ENCODE data around the gene DROSHA.

The DROSHA gene

DNA sequence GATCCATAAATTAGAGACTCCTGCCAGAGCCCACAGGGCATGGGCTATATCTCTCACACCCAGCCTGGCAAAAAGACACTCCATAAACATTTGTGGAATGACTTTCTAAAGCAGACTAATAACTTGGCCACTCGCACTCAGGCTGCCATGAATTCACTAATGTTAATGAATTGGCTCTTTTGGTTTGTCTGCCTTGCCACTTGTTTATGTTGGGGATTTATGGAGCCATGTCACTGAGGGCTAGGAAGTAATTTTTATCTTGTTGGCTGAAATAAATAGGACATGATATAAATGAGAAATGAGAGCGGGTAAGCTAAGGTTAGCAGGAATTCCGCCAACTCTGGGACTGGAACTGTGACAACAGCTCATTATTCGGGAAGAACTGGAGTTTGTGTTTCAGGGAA lies 55.2 kb downstream of the DROSHA start:
- Histone ChIP-seq H3K9ac (ENCODE audit: low read length in 5 of 5) (no peak overlapping the region), H3K27me3 (ENCODE audit: control insufficient read depth in 5 of 5, insufficient read depth in 4 of 5, low read length in 5 of 5) (no peaks in the 10 kb centered on the region), H3K9me3 (ENCODE audit: control insufficient read depth in 5 of 5, low read length in 5 of 5) (no peaks in the 10 kb centered on the region), H3K4me3 (ENCODE audit: low read depth in 1 of 5, low read length in 5 of 5) (no peak overlapping the region), H3K36me3 (ENCODE audit: control insufficient read depth in 5 of 5, insufficient read depth in 5 of 5, low read length in 5 of 5) (peaks cover 9 to 25% (median 17%) of the 10 kb centered on the region in 5 donors), H3K27ac (ENCODE audit: low read depth, low read length) (no peak overlapping the region), H3K4me1 (ENCODE audit: control insufficient read depth in 5 of 5, insufficient read depth in 5 of 5, low read length in 5 of 5) (peaks cover 0 to 8% (median 0%) of the 10 kb centered on the region in 5 donors)

DNA sequence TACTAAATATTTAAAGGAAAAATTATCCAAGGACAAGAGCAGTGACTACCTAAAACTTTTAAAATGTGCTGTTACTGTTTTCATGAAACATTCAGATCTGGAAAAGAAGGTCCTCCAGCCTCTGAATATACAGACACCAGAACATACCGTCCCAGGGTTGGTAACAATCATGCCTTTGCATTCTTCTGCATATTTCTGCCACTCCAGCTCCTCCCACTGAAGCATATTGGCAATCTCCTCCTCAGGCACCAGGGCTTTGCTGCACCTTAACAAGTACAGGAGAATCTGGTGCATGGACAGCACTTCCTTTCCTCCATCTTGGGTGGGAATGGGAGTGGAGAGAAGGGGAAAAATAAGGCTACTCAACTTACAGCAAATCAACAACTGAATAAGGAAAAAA lies 60.0 kb downstream of the DROSHA start:
- Histone ChIP-seq H3K27ac (ENCODE audit: low read depth, low read length) (no peak overlapping the region), H3K9ac (ENCODE audit: low read length in 5 of 5) (no peak overlapping the region), H3K27me3 (ENCODE audit: control insufficient read depth in 5 of 5, insufficient read depth in 4 of 5, low read length in 5 of 5) (no peaks in the 10 kb centered on the region), H3K36me3 (ENCODE audit: control insufficient read depth in 5 of 5, insufficient read depth in 5 of 5, low read length in 5 of 5) (peaks cover 5 to 23% (median 21%) of the 10 kb centered on the region in 5 donors), H3K4me1 (ENCODE audit: control insufficient read depth in 5 of 5, insufficient read depth in 5 of 5, low read length in 5 of 5) (peaks cover 0 to 8% (median 2%) of the 10 kb centered on the region in 5 donors), H3K9me3 (ENCODE audit: control insufficient read depth in 5 of 5, low read length in 5 of 5) (no peaks in the 10 kb centered on the region), H3K4me3 (ENCODE audit: low read depth in 1 of 5, low read length in 5 of 5) (no peak overlapping the region)

DNA sequence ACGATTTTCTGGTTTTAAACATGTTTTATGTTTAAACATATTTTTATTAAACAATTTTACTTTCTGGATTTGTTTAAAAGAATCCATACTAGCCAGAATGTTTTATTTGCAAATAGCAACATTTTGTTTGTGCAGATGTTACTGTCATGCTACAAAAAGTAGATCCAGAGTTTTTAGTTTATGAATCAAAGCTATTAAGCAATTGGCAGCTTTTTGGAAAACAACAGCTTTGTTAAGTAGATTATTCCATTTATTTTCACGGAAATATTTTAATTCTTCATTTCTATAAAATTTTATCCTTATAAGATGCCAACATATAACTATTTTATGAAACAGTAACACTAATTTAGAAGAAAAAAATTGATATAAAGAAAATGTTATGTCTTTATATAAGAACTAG lies 60.9 kb downstream of the DROSHA start:
- Histone ChIP-seq H3K9me3 (ENCODE audit: control insufficient read depth in 5 of 5, low read length in 5 of 5) (no peaks in the 10 kb centered on the region), H3K4me1 (ENCODE audit: control insufficient read depth in 5 of 5, insufficient read depth in 5 of 5, low read length in 5 of 5) (peaks cover 0 to 6% (median 0%) of the 10 kb centered on the region in 5 donors), H3K27ac (ENCODE audit: low read depth, low read length) (no peak overlapping the region), H3K27me3 (ENCODE audit: control insufficient read depth in 5 of 5, insufficient read depth in 4 of 5, low read length in 5 of 5) (no peaks in the 10 kb centered on the region), H3K9ac (ENCODE audit: low read length in 5 of 5) (no peak overlapping the region), H3K36me3 (ENCODE audit: control insufficient read depth in 5 of 5, insufficient read depth in 5 of 5, low read length in 5 of 5) (peaks cover 12 to 31% (median 27%) of the 10 kb centered on the region in 5 donors), H3K4me3 (ENCODE audit: low read depth in 1 of 5, low read length in 5 of 5) (no peak overlapping the region)

DNA sequence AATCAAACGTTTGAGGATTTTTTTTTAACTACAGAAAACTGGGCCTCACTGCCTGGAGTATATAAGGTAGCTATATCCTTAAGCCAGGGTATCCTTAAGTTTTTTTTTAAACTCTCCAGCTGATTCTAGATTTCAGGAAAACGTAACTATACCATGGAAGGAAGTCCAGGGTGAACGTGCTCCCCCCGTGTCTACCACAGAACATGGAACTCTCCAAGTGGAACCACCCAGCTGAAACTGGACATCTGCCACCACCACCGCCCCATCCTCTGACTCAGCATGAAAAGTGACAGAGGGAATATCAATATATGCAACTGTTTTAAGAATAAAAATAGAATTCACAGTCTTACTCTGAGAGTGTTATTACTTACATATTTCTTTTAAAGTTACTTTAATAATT lies 61.3 kb downstream of the DROSHA start:
- Histone ChIP-seq H3K4me3 (ENCODE audit: low read depth in 1 of 5, low read length in 5 of 5) (no peak overlapping the region), H3K36me3 (ENCODE audit: control insufficient read depth in 5 of 5, insufficient read depth in 5 of 5, low read length in 5 of 5) (peaks cover 14 to 35% (median 27%) of the 10 kb centered on the region in 5 donors), H3K9ac (ENCODE audit: low read length in 5 of 5) (no peak overlapping the region), H3K27ac (ENCODE audit: low read depth, low read length) (no peak overlapping the region), H3K9me3 (ENCODE audit: control insufficient read depth in 5 of 5, low read length in 5 of 5) (no peaks in the 10 kb centered on the region), H3K4me1 (ENCODE audit: control insufficient read depth in 5 of 5, insufficient read depth in 5 of 5, low read length in 5 of 5) (peaks cover 0 to 6% (median 0%) of the 10 kb centered on the region in 5 donors), H3K27me3 (ENCODE audit: control insufficient read depth in 5 of 5, insufficient read depth in 4 of 5, low read length in 5 of 5) (no peaks in the 10 kb centered on the region)

DNA sequence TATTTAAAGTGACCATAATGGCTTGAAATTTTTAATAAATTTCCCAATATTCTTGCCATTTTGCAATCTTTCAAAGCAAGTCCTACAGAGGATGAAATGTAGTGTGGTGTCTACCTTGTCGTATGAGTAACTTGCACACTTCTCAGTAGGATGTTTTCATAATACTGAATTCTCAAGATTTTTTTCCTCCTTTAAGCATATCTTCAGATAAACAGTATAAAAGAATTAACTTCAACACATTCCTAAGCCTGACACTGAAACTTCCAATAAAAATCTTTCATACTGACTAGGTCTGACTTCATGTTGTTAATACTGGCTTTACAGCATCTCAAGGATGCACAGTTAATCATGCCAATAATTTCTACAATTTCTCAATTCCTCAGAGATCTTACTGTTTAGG lies 62.0 kb downstream of the DROSHA start:
- Histone ChIP-seq H3K4me3 (ENCODE audit: low read depth in 1 of 5, low read length in 5 of 5) (no peak overlapping the region), H3K27ac (ENCODE audit: low read depth, low read length) (no peak overlapping the region), H3K4me1 (ENCODE audit: control insufficient read depth in 5 of 5, insufficient read depth in 5 of 5, low read length in 5 of 5) (peaks cover 0 to 6% (median 0%) of the 10 kb centered on the region in 5 donors), H3K9me3 (ENCODE audit: control insufficient read depth in 5 of 5, low read length in 5 of 5) (no peaks in the 10 kb centered on the region), H3K36me3 (ENCODE audit: control insufficient read depth in 5 of 5, insufficient read depth in 5 of 5, low read length in 5 of 5) (peaks cover 15 to 34% (median 24%) of the 10 kb centered on the region in 5 donors), H3K27me3 (ENCODE audit: control insufficient read depth in 5 of 5, insufficient read depth in 4 of 5, low read length in 5 of 5) (no peaks in the 10 kb centered on the region), H3K9ac (ENCODE audit: low read length in 5 of 5) (no peak overlapping the region)

DNA sequence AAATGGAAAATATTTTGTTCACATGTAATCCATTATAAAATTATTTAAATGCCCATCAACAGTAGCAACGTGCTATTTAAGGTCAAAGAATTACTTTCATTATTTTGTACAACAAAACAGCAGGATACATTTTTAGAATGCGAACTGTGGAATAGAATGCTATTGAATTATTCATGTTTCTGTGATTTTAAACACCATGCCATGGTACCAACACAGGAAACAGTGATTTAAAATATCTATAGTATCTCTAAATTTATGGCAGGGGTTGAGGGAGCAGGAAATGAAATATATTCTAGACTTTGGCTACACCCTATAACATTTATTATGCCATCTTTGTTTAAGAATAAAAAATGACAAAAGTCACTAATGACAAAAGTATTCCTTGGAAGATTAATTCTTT lies 62.4 kb downstream of the DROSHA start:
- Histone ChIP-seq H3K4me1 (ENCODE audit: control insufficient read depth in 5 of 5, insufficient read depth in 5 of 5, low read length in 5 of 5) (peaks cover 0 to 6% (median 0%) of the 10 kb centered on the region in 5 donors), H3K9ac (ENCODE audit: low read length in 5 of 5) (no peak overlapping the region), H3K27me3 (ENCODE audit: control insufficient read depth in 5 of 5, insufficient read depth in 4 of 5, low read length in 5 of 5) (no peaks in the 10 kb centered on the region), H3K4me3 (ENCODE audit: low read depth in 1 of 5, low read length in 5 of 5) (no peak overlapping the region), H3K36me3 (ENCODE audit: control insufficient read depth in 5 of 5, insufficient read depth in 5 of 5, low read length in 5 of 5) (peaks cover 15 to 34% (median 22%) of the 10 kb centered on the region in 5 donors), H3K27ac (ENCODE audit: low read depth, low read length) (no peak overlapping the region), H3K9me3 (ENCODE audit: control insufficient read depth in 5 of 5, low read length in 5 of 5) (no peaks in the 10 kb centered on the region)

DNA sequence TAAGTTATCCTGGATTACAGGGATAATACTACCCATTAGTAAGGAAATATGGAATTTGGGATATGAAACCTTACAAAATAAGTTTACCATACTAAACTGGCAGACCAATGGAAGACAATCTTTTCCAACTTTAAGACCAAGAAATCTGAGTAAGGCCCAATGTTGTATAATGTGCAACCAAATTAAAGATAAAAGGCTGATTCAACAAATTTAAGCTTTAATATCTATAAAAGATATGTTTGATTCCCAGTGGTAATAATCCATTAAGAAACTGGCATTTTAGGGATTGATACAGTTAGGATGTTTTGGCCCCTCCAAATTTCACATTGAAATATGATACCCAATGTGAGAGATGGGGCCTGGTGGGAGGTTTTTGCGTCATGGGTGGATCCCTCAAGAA lies 66.6 kb downstream of the DROSHA start:
- Histone ChIP-seq H3K9ac (ENCODE audit: low read length in 5 of 5) (no peak overlapping the region), H3K4me1 (ENCODE audit: control insufficient read depth in 5 of 5, insufficient read depth in 5 of 5, low read length in 5 of 5) (no peaks in the 10 kb centered on the region), H3K9me3 (ENCODE audit: control insufficient read depth in 5 of 5, low read length in 5 of 5) (no peaks in the 10 kb centered on the region), H3K4me3 (ENCODE audit: low read depth in 1 of 5, low read length in 5 of 5) (no peak overlapping the region), H3K27ac (ENCODE audit: low read depth, low read length) (no peak overlapping the region), H3K27me3 (ENCODE audit: control insufficient read depth in 5 of 5, insufficient read depth in 4 of 5, low read length in 5 of 5) (no peaks in the 10 kb centered on the region), H3K36me3 (ENCODE audit: control insufficient read depth in 5 of 5, insufficient read depth in 5 of 5, low read length in 5 of 5) (peaks cover 38 to 70% (median 48%) of the 10 kb centered on the region in 5 donors)

DNA sequence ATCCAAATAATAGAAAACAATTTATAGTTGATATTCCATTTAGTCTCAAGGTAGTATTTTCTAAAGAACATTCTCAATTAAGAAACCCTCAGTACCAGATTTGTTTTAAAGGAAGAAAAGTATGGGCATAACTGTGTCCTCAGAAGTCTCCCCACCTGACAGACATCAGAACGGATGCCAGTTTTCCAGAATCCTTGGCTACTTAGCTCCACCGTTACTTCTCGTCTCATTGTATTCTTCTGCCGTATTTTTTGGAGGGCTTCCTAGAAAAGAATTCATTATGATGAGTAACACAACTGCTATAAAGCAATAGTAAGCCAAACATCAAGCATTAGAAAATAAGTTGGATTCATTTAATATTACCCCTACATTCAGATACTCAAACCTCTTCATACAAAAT lies 67.8 kb downstream of the DROSHA start:
- Histone ChIP-seq H3K4me1 (ENCODE audit: control insufficient read depth in 5 of 5, insufficient read depth in 5 of 5, low read length in 5 of 5) (peaks cover 0 to 5% (median 0%) of the 10 kb centered on the region in 5 donors), H3K4me3 (ENCODE audit: low read depth in 1 of 5, low read length in 5 of 5) (no peak overlapping the region), H3K36me3 (ENCODE audit: control insufficient read depth in 5 of 5, insufficient read depth in 5 of 5, low read length in 5 of 5) (peaks cover 46 to 78% (median 54%) of the 10 kb centered on the region in 5 donors), H3K9ac (ENCODE audit: low read length in 5 of 5) (no peak overlapping the region), H3K27me3 (ENCODE audit: control insufficient read depth in 5 of 5, insufficient read depth in 4 of 5, low read length in 5 of 5) (no peaks in the 10 kb centered on the region), H3K27ac (ENCODE audit: low read depth, low read length) (no peak overlapping the region), H3K9me3 (ENCODE audit: control insufficient read depth in 5 of 5, low read length in 5 of 5) (no peaks in the 10 kb centered on the region)

DNA sequence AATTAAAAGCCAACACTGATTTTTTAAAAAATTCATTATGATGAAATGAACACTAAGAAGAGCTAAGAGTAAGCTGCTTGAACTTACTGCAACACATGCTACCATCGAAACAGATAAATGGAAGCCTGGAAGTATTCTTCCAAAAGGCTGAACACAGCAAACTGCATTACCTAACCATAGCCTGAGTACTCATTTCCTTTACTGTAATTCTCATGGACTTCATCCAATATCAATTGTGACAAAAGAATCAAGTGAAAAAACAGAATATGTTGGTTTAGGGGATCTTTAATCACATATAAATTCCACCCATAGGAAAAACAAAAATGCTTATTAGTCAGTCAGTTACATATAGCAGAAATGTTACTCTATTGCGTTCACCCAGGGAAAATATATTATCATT lies 68.5 kb downstream of the DROSHA start:
- Histone ChIP-seq H3K4me1 (ENCODE audit: control insufficient read depth in 5 of 5, insufficient read depth in 5 of 5, low read length in 5 of 5) (peaks cover 0 to 5% (median 0%) of the 10 kb centered on the region in 5 donors), H3K27me3 (ENCODE audit: control insufficient read depth in 5 of 5, insufficient read depth in 4 of 5, low read length in 5 of 5) (no peaks in the 10 kb centered on the region), H3K27ac (ENCODE audit: low read depth, low read length) (no peak overlapping the region), H3K4me3 (ENCODE audit: low read depth in 1 of 5, low read length in 5 of 5) (no peak overlapping the region), H3K9me3 (ENCODE audit: control insufficient read depth in 5 of 5, low read length in 5 of 5) (no peaks in the 10 kb centered on the region), H3K9ac (ENCODE audit: low read length in 5 of 5) (no peak overlapping the region), H3K36me3 (ENCODE audit: control insufficient read depth in 5 of 5, insufficient read depth in 5 of 5, low read length in 5 of 5) (peaks cover 48 to 85% (median 54%) of the 10 kb centered on the region in 5 donors)

DNA sequence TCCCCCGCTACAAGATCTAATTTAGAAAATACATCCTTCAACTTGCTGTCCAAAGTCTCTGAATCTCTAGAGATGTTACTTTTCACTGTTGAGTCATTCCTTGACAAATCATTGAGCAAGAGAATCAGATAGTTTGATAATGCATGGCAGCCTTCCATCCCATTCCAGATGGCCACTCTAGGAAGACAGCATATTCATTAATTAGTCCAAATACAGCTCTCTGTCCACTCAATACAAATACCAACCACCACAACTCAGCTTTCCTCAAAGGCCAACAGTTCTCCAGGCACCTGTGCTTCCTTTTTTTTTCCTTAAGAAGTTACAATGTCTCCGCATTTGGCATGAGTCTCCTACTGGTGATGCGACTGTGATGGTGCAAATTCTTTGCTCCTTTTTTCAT lies 72.3 kb downstream of the DROSHA start:
- Histone ChIP-seq H3K36me3 (ENCODE audit: control insufficient read depth in 5 of 5, insufficient read depth in 5 of 5, low read length in 5 of 5) (peaks cover 44 to 69% (median 52%) of the 10 kb centered on the region in 5 donors), H3K9me3 (ENCODE audit: control insufficient read depth in 5 of 5, low read length in 5 of 5) (peaks cover 0 to 8% (median 3%) of the 10 kb centered on the region in 5 donors), H3K4me3 (ENCODE audit: low read depth in 1 of 5, low read length in 5 of 5) (no peak overlapping the region), H3K9ac (ENCODE audit: low read length in 5 of 5) (no peak overlapping the region), H3K4me1 (ENCODE audit: control insufficient read depth in 5 of 5, insufficient read depth in 5 of 5, low read length in 5 of 5) (peaks cover 0 to 5% (median 0%) of the 10 kb centered on the region in 5 donors), H3K27me3 (ENCODE audit: control insufficient read depth in 5 of 5, insufficient read depth in 4 of 5, low read length in 5 of 5) (no peaks in the 10 kb centered on the region), H3K27ac (ENCODE audit: low read depth, low read length) (no peak overlapping the region)

All from subcutaneous abdominal adipose tissue (tissue), 5 donors.